Astrocyte (in vitro differentiated cells and primary cell): ENCODE results near the gene EPB41L4B.

Source experiments
- EZH2 ChIP-seq: IDR thresholded peaks from 2 replicates; pipeline ENCODE4 v1.6.1; 2012; ENCODE audit warnings: mild to moderate bottlenecking, low read length, inconsistent platforms; ENCODE audit not compliant: insufficient read depth
- TF ChIP-seq, protein P1 (sequence below): IDR thresholded peaks from 2 replicates; pipeline ENCODE4 v1.5.1; 2011; ENCODE audit warnings: low read depth, mild to moderate bottlenecking, inconsistent platforms, low read length, moderate library complexity; ENCODE audit not compliant: insufficient read depth

DNA sequence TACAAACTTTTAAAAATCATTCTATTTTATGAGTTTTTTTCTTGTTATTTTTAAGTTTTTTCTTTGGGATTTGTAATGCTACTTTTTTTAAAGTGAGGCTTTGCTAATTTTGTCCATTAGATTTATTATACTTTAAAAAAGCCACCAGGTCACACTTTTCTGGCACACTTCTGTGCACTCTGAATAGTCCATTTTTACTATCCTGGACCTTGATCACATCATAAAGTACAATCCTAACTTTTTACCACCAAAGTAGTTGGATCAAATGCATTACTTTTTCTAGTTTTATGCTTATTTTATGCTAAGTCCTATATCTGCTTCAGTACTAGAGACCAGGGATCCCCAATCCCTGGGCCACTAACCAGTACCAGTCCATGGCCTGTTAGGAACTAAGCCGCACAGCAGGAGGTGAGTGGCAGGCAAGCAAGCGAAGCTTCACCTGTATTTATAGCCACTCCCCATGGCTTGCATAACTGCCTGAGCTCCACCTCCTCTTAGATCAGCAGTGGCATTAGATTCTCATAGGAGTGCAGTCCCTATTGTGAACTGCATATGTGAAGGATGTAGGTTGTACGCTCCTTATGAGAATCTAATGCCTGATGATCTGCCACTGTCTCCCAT is 169.8 kb downstream of the EPB41L4B start:
- TF ChIP-seq, protein P1, sequence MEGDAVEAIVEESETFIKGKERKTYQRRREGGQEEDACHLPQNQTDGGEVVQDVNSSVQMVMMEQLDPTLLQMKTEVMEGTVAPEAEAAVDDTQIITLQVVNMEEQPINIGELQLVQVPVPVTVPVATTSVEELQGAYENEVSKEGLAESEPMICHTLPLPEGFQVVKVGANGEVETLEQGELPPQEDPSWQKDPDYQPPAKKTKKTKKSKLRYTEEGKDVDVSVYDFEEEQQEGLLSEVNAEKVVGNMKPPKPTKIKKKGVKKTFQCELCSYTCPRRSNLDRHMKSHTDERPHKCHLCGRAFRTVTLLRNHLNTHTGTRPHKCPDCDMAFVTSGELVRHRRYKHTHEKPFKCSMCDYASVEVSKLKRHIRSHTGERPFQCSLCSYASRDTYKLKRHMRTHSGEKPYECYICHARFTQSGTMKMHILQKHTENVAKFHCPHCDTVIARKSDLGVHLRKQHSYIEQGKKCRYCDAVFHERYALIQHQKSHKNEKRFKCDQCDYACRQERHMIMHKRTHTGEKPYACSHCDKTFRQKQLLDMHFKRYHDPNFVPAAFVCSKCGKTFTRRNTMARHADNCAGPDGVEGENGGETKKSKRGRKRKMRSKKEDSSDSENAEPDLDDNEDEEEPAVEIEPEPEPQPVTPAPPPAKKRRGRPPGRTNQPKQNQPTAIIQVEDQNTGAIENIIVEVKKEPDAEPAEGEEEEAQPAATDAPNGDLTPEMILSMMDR = no peak
- TF ChIP-seq EZH2 = no peak
